Fibroblast of villous mesenchyme (primary cell): ENCODE measurements around the gene ALOX5. TPM values are rescaled to one million over a fixed set of nuclear protein-coding genes. Genes with fewer than 3 reads are reported as not detected.
"Not testable (repeated sequence)": the region's sequence is repeated elsewhere in the genome, so short reads cannot be mapped to it uniquely, and the experiment has no call there.

ENCODE experiments used
- DNase-seq: peaks from one replicate; pipeline ENCODE4 v3.0.0-alpha.2; 2010; ENCODE audit warnings: low read depth
- H3K4me3 ChIP-seq: 2 replicates; pipeline ENCODE4 v1.5.1; 2011; ENCODE audit warnings: low read depth, mild to moderate bottlenecking, low read length
- CTCF ChIP-seq: IDR thresholded peaks from 2 replicates; pipeline ENCODE4 v1.5.1; 2012; ENCODE audit warnings: low read depth, mild to moderate bottlenecking, low read length; ENCODE audit not compliant: insufficient read depth
- total RNA-seq: library from RNA; depleted of rRNA; stranded (reverse); fragments of >200 nt; gene quantifications from 2 replicates; pipeline ENCODE4 v1.2.3, GENCODE V29; 2012

ALOX5 gene
- total RNA-seq, 1 donor, result not detected

GRCh38 chr10:45354261-45354660, 19.8 kb upstream of the ALOX5 start:
- DNase-seq, result no peak

GRCh38 chr10:45355494-45355893, 18.5 kb upstream of the ALOX5 start:
- H3K4me3 ChIP-seq, result no peak overlapping the region

More at GRCh38 chr10:45354261-45354660, 19.8 kb upstream of the ALOX5 start:
- no peak overlapping the region for H3K4me3 ChIP-seq
- no peak for TF ChIP-seq CTCF

GRCh38 chr10:45358961-45359360, 15.1 kb upstream of the ALOX5 start:
- DNase-seq, result not testable (repeated sequence)

More at GRCh38 chr10:45355494-45355893, 18.5 kb upstream of the ALOX5 start:
- TF ChIP-seq CTCF, result no peak
- DNase-seq, result no peak

GRCh38 chr10:45361983-45362799, 11.8 kb upstream of the ALOX5 start:
- H3K4me3 ChIP-seq, DNase-seq: not testable (repeated sequence)

More at GRCh38 chr10:45358961-45359360, 15.1 kb upstream of the ALOX5 start:
- not testable (repeated sequence) for H3K4me3 ChIP-seq

- H3K4me3 ChIP-seq, DNase-seq: not testable (repeated sequence)
Observed at GRCh38 chr10:45367643-45368042, 6.4 kb upstream of the ALOX5 start.

- no peak overlapping the region for H3K4me3 ChIP-seq
- TF ChIP-seq CTCF, result no peak
- DNase-seq, result no peak
Observed at GRCh38 chr10:45368181-45368580, 5.8 kb upstream of the ALOX5 start.

GRCh38 chr10:45370202-45370955, 3.6 kb upstream of the ALOX5 start:
- no peak overlapping the region for H3K4me3 ChIP-seq
- DNase-seq, result no peak
- no peak for TF ChIP-seq CTCF

GRCh38 chr10:45371560-45371959, 2.5 kb upstream of the ALOX5 start:
- H3K4me3 ChIP-seq, result no peak overlapping the region
- TF ChIP-seq CTCF, result no peak

More at GRCh38 chr10:45371560-45371959, 2.5 kb upstream of the ALOX5 start:
- no peak for DNase-seq
